Measurements from ENCODE around the gene NRAP. TPM values are rescaled to one million over a fixed set of nuclear protein-coding genes. Genes with fewer than 3 reads are reported as not detected.

The NRAP gene
- total and polyA plus RNA-seq, 2 of the 8 experiments (the other 6 are each of a cell fraction or from before 2014, with no cell fraction given): not detected

DNA sequence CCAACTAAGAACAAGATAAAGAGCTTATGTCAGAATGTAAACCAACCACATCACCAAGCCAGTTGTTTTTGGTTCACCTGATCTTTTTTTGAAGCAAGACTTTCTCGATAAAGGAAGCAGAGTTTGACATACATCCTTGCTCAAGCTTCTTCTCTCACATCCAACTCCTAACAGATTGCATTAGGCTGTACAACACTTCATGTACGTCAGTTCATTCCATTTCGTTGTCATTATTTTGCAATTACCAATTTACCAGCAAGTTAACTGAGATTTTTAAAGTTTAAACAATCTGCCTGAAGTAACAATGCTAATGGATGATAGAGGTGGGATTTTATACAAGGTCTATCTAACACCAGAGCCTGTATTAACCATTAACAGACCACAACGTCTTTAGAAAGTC is 41.0 kb downstream of the NRAP start (continued):
- TF ChIP-seq ASH2L (IDR thresholded peaks at IDR 0.05; ENCODE audit: low read length) (no peak), SP1 (IDR thresholded peaks at IDR 0.05; ENCODE audit: low read depth, low read length) (no peak), RAD21 (IDR thresholded peaks at IDR 0.05 in 1 of 2, conservative IDR thresholded peaks at IDR 0.05 in 1 of 2; ENCODE audit: low read depth in 2 of 2, low read length in 2 of 2) (no peak), CBX5 (IDR thresholded peaks at IDR 0.05; ENCODE audit: low read depth, low read length) (no peak)
- TF ChIP-seq, protein P1, sequence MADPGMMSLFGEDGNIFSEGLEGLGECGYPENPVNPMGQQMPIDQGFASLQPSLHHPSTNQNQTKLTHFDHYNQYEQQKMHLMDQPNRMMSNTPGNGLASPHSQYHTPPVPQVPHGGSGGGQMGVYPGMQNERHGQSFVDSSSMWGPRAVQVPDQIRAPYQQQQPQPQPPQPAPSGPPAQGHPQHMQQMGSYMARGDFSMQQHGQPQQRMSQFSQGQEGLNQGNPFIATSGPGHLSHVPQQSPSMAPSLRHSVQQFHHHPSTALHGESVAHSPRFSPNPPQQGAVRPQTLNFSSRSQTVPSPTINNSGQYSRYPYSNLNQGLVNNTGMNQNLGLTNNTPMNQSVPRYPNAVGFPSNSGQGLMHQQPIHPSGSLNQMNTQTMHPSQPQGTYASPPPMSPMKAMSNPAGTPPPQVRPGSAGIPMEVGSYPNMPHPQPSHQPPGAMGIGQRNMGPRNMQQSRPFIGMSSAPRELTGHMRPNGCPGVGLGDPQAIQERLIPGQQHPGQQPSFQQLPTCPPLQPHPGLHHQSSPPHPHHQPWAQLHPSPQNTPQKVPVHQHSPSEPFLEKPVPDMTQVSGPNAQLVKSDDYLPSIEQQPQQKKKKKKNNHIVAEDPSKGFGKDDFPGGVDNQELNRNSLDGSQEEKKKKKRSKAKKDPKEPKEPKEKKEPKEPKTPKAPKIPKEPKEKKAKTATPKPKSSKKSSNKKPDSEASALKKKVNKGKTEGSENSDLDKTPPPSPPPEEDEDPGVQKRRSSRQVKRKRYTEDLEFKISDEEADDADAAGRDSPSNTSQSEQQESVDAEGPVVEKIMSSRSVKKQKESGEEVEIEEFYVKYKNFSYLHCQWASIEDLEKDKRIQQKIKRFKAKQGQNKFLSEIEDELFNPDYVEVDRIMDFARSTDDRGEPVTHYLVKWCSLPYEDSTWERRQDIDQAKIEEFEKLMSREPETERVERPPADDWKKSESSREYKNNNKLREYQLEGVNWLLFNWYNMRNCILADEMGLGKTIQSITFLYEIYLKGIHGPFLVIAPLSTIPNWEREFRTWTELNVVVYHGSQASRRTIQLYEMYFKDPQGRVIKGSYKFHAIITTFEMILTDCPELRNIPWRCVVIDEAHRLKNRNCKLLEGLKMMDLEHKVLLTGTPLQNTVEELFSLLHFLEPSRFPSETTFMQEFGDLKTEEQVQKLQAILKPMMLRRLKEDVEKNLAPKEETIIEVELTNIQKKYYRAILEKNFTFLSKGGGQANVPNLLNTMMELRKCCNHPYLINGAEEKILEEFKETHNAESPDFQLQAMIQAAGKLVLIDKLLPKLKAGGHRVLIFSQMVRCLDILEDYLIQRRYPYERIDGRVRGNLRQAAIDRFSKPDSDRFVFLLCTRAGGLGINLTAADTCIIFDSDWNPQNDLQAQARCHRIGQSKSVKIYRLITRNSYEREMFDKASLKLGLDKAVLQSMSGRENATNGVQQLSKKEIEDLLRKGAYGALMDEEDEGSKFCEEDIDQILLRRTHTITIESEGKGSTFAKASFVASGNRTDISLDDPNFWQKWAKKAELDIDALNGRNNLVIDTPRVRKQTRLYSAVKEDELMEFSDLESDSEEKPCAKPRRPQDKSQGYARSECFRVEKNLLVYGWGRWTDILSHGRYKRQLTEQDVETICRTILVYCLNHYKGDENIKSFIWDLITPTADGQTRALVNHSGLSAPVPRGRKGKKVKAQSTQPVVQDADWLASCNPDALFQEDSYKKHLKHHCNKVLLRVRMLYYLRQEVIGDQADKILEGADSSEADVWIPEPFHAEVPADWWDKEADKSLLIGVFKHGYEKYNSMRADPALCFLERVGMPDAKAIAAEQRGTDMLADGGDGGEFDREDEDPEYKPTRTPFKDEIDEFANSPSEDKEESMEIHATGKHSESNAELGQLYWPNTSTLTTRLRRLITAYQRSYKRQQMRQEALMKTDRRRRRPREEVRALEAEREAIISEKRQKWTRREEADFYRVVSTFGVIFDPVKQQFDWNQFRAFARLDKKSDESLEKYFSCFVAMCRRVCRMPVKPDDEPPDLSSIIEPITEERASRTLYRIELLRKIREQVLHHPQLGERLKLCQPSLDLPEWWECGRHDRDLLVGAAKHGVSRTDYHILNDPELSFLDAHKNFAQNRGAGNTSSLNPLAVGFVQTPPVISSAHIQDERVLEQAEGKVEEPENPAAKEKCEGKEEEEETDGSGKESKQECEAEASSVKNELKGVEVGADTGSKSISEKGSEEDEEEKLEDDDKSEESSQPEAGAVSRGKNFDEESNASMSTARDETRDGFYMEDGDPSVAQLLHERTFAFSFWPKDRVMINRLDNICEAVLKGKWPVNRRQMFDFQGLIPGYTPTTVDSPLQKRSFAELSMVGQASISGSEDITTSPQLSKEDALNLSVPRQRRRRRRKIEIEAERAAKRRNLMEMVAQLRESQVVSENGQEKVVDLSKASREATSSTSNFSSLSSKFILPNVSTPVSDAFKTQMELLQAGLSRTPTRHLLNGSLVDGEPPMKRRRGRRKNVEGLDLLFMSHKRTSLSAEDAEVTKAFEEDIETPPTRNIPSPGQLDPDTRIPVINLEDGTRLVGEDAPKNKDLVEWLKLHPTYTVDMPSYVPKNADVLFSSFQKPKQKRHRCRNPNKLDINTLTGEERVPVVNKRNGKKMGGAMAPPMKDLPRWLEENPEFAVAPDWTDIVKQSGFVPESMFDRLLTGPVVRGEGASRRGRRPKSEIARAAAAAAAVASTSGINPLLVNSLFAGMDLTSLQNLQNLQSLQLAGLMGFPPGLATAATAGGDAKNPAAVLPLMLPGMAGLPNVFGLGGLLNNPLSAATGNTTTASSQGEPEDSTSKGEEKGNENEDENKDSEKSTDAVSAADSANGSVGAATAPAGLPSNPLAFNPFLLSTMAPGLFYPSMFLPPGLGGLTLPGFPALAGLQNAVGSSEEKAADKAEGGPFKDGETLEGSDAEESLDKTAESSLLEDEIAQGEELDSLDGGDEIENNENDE (IDR thresholded peaks at IDR 0.05; ENCODE audit: insufficient replicate concordance, low read length): no peak
